ENCODE data around the gene FHDC1.

FHDC1 gene

GRCh38 chr4:153005899-153006381 lies 69.8 kb downstream of the FHDC1 start:
- no peak for DNase-seq (ENCODE audit: low spot score)

DNA sequence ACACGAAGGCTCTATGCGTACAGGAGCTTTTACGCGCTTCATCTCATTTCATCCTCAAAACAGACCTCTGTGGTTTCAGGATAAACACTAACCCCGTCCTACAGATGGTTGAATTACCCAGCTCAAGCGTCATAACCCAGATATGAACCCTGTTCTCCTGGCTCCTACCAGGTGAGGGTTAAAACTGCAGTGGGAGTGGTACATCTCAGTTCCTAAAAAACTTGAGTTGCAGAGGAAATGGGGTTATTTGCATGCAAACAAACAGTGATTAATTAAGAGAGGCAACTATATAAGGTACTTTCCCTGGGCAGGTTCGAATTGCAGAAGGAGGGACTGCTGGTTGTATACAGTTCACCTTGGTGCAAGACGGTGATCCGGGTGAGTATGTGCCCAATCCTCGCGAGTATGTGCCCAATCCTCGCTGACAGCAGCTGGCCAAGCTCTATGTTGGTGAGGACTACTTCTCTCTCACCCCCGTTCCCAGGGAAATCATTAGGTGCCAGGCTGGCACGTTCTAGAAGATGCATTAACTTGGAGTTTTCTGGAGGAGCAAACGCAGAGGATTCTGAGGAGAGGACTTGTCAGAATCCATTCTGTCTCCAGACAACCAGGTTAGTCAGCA lies 72.6 kb downstream of the FHDC1 start:
- no peak for DNase-seq (ENCODE audit: low spot score)

DNA sequence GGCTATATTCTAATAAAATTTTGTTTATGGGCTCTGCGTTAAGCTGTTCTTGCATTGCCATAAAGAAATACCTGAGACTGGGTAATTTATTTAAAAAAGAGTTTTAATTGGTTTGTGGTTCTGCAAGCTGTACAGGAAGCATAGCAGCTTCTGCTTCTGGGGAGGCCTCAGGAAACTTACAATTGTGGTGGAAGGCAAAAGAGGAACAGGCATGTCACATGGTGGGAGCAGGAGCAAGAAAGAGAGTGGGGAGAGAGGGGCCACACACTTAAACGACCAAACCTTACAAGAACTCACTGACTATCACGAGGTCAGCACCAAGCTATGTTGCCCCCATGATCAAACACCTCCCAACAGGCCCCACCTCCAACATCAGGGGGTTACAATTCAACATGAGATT lies 74.0 kb downstream of the FHDC1 start:
- no peak for DNase-seq (ENCODE audit: low spot score)

DNA sequence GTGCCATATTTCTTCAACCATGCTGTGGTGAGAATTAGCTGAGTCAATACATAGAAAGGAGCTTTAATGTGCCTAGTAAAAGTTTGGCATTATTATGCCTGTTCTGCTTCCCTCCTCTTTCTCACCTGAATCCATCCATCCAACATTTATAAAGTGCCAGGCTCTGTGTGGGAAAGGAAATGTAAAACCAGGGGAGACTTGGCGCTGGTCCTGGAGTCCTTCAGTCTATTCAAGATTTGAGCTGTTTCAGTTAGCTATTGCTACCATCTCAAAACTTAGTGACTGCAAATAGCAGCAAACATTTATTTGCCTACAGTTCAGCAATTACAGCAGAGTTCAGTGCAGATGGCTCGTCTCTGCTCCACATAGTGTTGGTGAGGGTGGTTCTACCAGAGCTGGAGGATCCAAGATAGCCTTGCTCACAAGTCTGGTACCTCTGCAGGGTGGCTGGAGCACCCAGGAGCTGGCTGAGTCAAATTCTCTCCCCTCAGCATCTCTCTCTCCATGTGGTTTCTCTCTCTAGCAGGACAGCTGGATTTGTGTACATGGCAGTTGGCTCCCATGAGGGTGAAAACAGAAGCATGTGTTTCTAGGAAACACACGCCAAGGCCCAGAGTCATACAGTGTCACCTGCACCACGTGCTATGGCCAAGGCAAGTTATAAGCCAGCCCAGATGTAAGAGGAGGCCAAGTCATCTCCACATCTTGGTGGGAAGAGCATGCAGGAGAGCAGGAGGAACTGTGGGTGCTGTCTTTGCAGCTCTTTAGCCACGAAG lies 77.3 kb downstream of the FHDC1 start:
- no peak for DNase-seq (ENCODE audit: low spot score)

DNA sequence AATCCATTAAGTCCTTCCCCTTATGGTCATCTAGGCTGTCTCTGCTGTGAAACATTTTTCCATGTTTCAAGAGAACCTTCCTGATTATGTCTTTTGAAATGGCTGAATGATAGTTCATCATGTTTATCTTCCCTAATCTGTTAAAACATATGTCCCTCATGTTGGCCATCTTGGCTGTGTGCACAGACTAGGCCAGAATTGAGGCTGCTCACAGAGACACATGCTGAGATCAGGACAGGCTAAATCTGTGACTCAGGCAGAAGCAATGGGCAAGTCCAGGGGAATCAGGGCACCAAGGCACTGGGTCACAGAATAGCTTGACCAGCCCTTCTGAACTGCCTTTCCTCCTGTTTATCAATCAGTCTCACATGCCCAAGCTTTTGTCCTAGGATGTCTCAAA lies 78.3 kb downstream of the FHDC1 start:
- DNase-seq (ENCODE audit: low spot score): no peak

- DNase-seq (ENCODE audit: low spot score): no peak
Measured at GRCh38 chr4:153016592-153016991, 80.5 kb downstream of the FHDC1 start.

GRCh38 chr4:153018031-153018430 lies 81.9 kb downstream of the FHDC1 start:
- no peak for DNase-seq (ENCODE audit: low spot score)

DNA sequence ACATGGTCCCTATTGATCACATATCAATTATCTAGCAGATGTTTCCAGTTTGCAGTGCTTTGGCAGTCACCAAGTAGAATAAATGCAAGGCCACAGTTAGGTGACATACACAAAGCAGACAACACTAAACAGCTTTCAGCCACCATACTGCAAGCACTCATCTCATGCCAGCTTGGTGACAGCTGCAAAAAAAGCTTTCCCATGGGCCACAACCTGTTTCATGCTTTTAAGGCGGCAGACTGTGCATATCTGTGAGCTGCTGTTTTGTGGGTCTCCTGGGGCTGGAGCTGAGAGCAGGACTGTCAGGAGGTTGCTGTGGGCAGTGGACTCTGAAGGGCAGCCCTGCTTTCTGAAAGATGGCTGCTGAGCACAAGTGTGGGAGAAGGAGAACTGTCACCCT lies 82.6 kb downstream of the FHDC1 start:
- no peak for DNase-seq (ENCODE audit: low spot score)

DNA sequence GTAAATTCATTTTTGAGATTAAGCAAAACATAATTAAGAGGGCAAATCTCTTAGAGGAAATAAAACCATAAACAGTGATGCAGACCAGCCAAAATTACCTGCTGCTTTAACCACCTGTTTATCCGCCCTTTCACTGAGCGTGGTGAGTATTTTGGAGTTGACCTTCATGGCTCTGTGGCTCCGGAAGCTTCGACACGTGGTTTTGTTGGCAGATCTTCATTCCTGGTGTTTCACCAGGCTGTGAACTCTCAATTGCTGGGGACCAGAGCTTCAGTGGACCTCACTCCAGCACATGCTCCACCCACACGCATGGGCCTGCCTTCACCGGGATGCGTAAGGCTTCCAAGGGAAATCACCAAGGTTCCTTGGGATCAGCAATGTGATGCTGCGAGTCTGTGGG lies 83.8 kb downstream of the FHDC1 start:
- no peak for DNase-seq (ENCODE audit: low spot score)

GRCh38 chr4:153020457-153020856 lies 84.3 kb downstream of the FHDC1 start:
- DNase-seq (ENCODE audit: low spot score): no peak

DNA sequence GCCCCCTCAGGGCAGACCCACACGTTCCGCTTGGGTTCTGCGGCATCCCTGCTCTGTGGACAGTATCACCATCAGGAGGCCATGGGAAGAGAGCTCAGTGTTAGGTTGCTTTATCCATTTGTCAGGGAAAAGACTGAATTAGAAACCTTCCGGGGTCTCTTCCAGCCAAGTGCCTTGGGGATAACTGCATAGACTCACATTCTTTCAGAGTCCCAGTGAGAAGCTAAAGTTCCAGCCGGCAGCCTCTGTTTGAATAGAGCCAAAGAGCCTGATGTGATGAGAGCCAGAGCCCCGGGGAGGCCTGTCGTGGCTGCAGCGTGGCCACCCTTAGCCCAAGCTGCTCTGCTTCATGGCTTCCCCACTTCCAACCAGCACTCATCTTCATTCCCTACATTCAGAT lies 85.2 kb downstream of the FHDC1 start:
- no peak for DNase-seq (ENCODE audit: low spot score)

- DNase-seq (ENCODE audit: low spot score): no peak
Measured at GRCh38 chr4:153022241-153022715, 86.2 kb downstream of the FHDC1 start.

GRCh38 chr4:153023139-153023538 lies 87.0 kb downstream of the FHDC1 start:
- no peak for DNase-seq (ENCODE audit: low spot score)

DNA sequence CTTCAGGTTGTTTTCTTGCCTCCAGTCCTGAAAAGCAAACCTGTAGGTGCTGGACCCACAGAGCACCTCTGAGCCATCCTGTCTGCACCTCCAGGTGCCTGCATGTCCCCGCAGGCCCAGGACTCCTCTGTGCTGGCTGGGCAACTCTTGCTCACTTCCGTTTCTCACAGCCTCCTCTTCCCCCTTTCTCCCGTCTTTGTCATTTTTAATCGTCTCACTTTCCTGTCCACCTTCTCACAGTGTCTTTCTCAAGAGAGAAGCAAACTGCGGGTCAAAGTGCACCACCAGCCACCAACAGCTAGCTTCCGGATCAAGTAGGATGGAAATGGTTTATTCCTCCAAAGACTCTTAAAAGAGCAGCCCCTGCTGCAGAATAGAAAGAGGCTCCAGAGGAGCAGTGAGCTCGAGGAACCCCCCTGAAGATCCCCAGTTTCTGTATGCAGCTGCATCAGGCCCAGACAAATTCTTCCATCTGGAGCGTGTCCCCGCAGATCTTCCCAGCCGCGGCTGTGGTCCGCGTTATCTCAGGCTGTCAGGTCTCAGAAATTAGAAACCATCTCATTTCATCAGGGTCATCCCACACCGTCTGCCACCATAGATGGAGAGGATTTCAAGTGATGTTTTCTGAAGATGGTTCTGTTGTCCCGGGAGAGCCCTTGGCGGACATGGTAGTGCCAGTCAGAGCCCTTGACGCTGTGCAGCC lies 87.7 kb downstream of the FHDC1 start:
- no peak for DNase-seq (ENCODE audit: low spot score)

DNA sequence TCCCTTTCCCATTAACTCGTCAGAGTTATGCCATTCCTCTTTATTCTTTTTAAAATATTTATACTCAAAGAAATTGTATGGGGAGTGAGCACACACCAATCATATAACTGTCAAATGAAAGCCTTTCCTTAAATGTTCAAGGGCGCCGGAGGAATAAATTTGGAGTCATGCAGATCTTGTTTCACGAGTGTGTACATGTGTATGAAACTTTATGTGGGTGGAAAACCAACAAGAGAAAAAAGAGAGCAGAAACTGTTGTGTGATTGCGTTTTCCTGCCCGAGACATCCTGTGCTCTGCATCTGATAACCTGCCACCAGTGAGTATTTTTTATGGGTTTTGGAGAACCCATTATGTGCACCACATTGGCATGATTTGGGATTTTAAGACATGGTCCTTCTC lies 88.3 kb downstream of the FHDC1 start:
- no peak for DNase-seq (ENCODE audit: low spot score)

- no peak for DNase-seq (ENCODE audit: low spot score)
Measured at GRCh38 chr4:153025406-153025805, 89.3 kb downstream of the FHDC1 start.

DNA sequence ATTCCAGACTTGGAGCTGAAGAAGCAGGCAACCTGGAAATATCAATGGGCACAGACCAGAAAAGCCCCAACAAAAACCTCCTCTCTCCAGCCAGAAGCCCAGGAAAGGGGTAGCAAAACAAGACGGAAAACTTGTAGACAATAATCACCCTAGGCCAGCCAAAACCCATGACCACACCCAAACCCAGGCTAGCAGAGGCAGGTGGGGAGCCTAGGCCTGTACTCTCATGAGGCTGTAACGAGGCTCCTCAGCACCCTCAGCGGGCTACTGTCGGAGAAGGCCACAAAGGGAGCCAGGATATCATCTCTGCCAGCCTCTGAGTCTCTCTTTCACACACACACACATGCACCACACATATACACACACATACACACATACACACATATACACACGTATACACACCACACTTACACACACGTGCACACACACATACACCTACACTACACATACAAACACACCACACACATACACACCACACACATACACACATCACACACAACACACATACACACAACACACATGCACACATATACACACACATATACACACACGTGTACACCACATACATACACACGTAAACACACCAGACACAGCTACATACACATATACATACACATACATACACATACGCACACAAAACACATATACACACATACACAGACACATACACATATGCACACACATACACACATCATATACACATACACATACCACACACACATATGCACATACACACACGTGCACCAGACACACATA lies 90.6 kb downstream of the FHDC1 start:
- no peak for DNase-seq (ENCODE audit: low spot score)

DNA sequence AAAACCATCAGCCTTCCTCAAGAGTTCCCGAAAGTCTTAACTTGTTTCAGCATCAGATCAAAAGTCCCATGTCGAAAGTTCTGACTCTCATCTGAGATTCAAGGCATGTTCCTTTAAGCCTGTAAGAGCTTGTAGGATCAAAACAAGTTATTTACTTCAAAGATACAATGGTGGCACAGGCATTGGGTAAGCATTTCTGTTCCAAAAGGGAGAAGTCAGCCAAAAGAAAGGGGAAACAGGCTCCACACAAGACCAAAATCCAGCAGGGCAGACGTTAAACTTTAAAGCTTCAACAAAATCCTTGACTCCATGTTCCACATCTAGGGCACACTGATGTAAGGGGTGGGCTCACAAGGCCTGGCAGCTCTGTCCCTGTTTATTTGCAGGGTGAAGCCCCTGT lies 91.7 kb downstream of the FHDC1 start:
- no peak for DNase-seq (ENCODE audit: low spot score)

GRCh38 chr4:153028535-153028934 lies 92.4 kb downstream of the FHDC1 start:
- DNase-seq (ENCODE audit: low spot score): no peak

Measured in ecto neural progenitor cell (in vitro differentiated cells).